GM19035 (cell line): Measurements from ENCODE around the gene KRTAP22-2.

Source experiments
- ATAC-seq: cut with Tn5 transposase; IDR thresholded peaks from one replicate; pipeline ENCODE4 v1.9.1; 2021; ENCODE audit not compliant: unreplicated experiment

Gene KRTAP22-2

DNA sequence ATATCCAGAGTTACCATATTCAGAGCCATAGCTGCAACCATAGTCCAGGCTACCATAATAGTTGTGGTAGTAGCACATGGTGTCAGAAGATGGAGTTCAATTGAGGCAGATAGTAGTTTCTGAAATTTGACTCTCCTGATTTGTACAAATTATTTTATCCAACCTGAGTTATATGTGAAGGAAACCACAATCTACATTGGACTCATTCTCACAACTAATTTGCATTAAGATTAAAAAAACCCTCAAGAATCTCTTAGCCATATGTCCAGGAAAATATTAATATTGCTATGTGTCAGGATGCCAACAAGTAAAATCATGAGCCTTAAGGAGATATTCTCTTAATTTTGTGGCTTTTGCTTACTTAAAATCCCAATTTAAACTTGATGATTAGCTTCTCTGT is at the start of gene KRTAP22-2:
Gene KRTAP22-2, minus strand, starts transcription at position 101 of the 400 bp plus-strand sequence.
- ATAC-seq: no peak

GRCh38 chr21:30638686-30639085 is 48.5 kb upstream of the KRTAP22-2 start:
- no peak for ATAC-seq

- ATAC-seq: no peak
These were observed 44.7 kb upstream of the KRTAP22-2 start, which contains the start of gene KRTAP20-2 for GRCh38 chr21:30634906-30635305. Gene KRTAP20-2 (plus strand): TSS chr21:30635206. CDS start chr21:30635264, 58 bp downstream.

GRCh38 chr21:30629200-30629599 is 39.0 kb upstream of the KRTAP22-2 start:
- no peak for ATAC-seq

- no peak for ATAC-seq
These were observed 37.9 kb upstream of the KRTAP22-2 start for GRCh38 chr21:30628109-30628508.

- ATAC-seq: no peak
These were observed 35.4 kb upstream of the KRTAP22-2 start for GRCh38 chr21:30625449-30626165.

GRCh38 chr21:30623362-30623761 is 33.2 kb upstream of the KRTAP22-2 start:
- no peak for ATAC-seq

GRCh38 chr21:30620522-30620921 is 30.3 kb upstream of the KRTAP22-2 start, which contains the start of gene KRTAP20-4:
Gene KRTAP20-4 (plus strand): TSS chr21:30620627.
- no peak for ATAC-seq

GRCh38 chr21:30620080-30620479 is 29.9 kb upstream of the KRTAP22-2 start:
- ATAC-seq: no peak

GRCh38 chr21:30616125-30616524 is 25.9 kb upstream of the KRTAP22-2 start, which contains the start of gene KRTAP20-1:
Gene KRTAP20-1 (plus strand): TSS chr21:30616425. CDS start chr21:30616455, 30 bp downstream.
- no peak for ATAC-seq

- no peak for ATAC-seq
These were observed 25.0 kb upstream of the KRTAP22-2 start for GRCh38 chr21:30615199-30615598.

DNA sequence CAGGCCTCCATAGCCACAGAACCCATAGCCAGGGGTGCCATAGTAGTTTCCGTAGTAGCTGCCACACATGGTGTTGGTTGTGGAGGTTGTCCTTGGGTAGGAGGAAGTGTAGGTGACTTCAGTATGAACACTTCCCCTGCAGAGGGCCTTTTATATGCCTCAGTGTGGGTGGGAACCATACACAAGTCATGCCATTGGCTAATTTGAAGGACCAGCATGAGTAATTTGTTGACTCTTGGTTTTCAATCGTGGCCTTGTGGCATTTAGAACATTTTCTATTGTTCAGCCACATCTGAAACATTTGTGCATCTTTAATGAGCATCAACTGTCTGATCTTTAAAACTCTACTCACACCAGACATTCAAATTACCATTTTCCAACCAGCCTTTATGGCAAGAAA is 23.6 kb upstream of the KRTAP22-2 start, which contains the start of gene KRTAP6-1:
Gene KRTAP6-1, minus strand, starts transcription at position 95 of the 400 bp plus-strand sequence. Its CDS starts 26 bp downstream, at position 69.
- no peak for ATAC-seq

DNA sequence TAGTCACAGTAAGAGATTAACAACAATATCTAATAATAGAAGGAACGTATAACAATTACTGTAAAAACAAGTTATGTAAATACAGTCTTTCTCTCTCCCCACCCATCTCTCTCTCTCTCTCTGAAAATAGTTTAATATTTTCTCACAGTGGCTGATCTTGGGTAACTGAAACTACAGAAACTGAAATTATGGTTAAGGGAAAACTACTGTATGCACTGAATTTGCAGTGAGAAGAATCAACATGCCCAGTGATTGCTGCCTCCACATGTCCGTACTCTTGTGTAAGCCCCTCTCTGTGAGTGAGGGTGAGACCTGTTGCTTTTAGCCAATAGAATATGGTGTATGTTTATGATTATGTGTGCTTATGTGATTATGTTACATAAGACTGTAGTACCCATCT is 21.9 kb upstream of the KRTAP22-2 start:
- ATAC-seq: no peak

DNA sequence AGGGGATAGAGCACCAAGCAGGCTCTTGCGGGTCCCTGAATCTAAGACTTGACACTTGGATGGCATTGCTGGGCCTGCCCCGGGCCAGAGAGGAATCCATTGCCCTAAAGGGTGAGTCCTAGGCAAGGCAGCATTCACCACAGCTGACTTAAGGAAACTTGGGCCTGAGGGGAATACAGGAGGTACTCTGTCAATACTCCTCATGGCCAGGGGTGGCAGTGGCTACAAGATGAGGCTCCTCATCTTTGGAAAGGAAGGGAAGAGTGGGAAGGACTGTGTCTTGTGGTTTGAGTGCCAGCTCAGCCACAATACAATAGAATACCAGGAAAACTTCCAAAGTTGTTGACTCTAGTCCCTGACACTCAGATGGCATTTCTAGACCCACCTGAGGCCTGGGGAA is 15.8 kb upstream of the KRTAP22-2 start:
- ATAC-seq: no peak

DNA sequence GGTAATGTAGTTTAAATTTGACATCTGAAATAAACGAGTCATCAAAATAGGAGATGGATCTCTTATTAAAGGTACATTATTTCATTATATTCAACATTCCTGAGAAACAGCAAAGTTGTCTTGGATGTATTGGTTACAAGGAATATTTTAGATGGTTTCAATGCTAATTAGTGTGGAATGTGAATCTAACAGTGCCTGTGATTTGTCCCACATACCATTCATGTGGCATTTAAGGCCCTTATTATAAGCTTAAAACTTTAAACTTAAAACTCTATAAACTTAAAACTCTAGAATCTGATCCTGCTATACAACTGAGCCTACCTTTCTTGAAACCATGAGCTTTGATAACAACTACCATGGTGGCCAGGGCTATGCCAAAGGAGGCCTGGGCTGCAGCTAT is 10.6 kb upstream of the KRTAP22-2 start, which contains the start of gene KRTAP22-1:
Gene KRTAP22-1, plus strand, starts transcription at position 301 of the 400 bp plus-strand sequence.
- ATAC-seq: no peak

- ATAC-seq: no peak
These were observed 8.6 kb upstream of the KRTAP22-2 start, which contains the start of gene KRTAP6-2 for GRCh38 chr21:30598802-30599201. Gene KRTAP6-2 (minus strand): TSS chr21:30598902. CDS start chr21:30598874, 28 bp downstream.

DNA sequence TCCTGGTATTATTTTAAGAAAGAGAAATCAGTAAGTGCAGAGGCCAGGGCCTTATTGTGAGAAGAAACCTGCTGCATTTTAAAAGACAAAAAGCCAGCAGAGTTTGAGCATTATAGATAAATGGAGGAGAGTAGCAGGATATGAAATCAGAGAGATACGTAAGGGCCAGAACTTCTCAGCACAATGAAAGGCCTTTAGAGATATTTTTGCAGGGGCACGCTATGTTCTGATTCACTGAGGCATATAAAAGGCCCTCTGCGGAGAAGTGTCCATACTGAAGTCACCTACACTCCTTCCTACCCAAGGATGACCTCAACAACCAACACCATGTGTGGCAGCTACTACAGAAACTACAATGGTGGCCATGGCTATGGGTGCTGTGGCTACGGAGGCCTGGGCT is 1.9 kb upstream of the KRTAP22-2 start, which contains the start of gene KRTAP6-3:
Gene KRTAP6-3, plus strand, starts transcription at position 301 of the 400 bp plus-strand sequence. Its CDS starts 6 bp downstream, at position 307.
- ATAC-seq: no peak

DNA sequence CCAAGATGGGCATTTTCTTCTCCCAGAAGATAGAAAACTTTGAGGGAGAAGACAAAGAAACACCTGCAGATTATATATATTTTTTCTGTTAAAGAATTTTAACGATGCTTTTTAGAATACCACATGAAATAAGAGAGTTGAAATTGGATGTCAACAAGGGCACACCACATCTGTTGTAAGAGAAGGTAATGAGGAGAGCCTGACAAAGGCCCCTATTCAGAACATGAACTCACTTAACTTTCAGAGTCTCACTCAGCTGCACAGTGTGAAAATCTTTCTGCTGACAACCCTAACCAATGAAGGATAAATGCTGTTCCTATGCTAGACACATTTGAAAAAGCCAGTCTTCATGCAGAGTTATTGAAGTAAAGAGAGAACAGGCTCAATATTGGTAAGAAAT is 7.3 kb downstream of the KRTAP22-2 start:
- ATAC-seq: no peak

- no peak for ATAC-seq
These were observed 10.1 kb downstream of the KRTAP22-2 start for GRCh38 chr21:30580132-30580531.

DNA sequence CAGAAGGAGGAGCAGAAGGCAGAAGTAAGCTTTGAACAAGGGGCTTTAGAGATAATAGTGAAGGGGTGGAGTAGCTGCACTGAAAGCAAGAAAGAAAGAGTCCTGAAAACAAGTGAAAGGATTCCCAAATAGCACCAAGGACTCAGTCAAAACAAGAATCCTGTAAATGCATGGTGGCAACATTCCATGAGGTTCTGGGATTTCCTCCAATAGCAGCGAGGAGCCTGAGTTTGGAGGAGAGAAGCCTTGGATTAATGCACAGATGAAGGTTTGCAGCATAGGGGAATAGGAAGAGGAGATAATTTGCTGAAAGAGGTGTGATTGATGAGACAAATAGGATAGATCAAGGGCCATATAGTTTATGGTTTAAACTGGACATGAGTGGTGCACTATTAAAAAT is 10.9 kb downstream of the KRTAP22-2 start:
- no peak for ATAC-seq

- ATAC-seq: no peak
These were observed 12.4 kb downstream of the KRTAP22-2 start for GRCh38 chr21:30577766-30578165.

DNA sequence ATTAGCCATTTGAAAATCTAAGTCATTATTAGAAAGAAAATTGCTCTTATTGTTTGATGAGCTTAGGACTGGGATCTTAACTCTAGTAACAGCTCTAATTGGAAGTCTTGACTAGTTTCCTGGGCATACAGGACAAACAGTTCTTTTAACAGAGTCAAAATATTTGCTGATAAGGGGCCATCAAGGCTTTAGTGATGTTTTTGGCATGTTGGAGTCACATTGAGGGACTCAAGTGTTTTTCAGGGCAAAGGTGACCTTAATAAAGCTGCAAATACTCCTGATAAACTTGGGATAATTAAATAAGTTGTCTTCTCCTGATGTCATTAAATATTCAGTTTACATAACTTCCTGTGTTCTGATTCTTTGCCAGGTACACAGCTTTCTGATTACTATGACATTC is 22.6 kb downstream of the KRTAP22-2 start:
- no peak for ATAC-seq
